Measurements from ENCODE around the gene PPFIA4.

Gene PPFIA4

GRCh38 chr1:203091199-203091477, 64.8 kb downstream of the PPFIA4 start:
- Histone ChIP-seq H2BK120ac (ENCODE audit: low read depth, low read length) (no peak overlapping the region), H3K27me3 (ENCODE audit: control insufficient read depth in 3 of 3, insufficient read depth in 3 of 3, low read depth in 1 of 3, low read length in 3 of 3) (peaks cover 0 to 6% (median 0%) of the 10 kb centered on the region in 3 experiments), H2BK15ac (ENCODE audit: low read length) (no peak overlapping the region), H3K27ac (replicated peaks; ENCODE audit: low read length) (no peak overlapping the region), H3K9ac (ENCODE audit: low read depth, low read length, poor library complexity) (no peak overlapping the region), H3K23ac (ENCODE audit: low read depth, low read length, poor library complexity) (no peak overlapping the region), H4K8ac (ENCODE audit: low read depth, low read length) (no peak overlapping the region), H3K4ac (ENCODE audit: low read length) (no peak overlapping the region), H2BK5ac (ENCODE audit: low read length) (peak overlapping the region; percentile 30), H2BK12ac (ENCODE audit: low read length) (no peak overlapping the region), H3K4me1 (ENCODE audit: control insufficient read depth in 2 of 2, insufficient read depth in 1 of 2, low read depth in 1 of 2, low read length in 2 of 2) (peaks cover 0 to 4% of the 10 kb centered on the region in 2 donors), H4K91ac (ENCODE audit: low read depth, low read length, poor library complexity) (no peak overlapping the region), H2AK5ac (ENCODE audit: low read depth, low read length) (no peak overlapping the region), H3K9me3 (replicated peaks in 1 of 2; ENCODE audit: control insufficient read depth in 2 of 2, insufficient read depth in 1 of 2, low read depth in 1 of 2, low read length in 2 of 2) (peaks cover 0 to 12% of the 10 kb centered on the region in 2 donors), H3K79me1 (ENCODE audit: low read depth, low read length) (no peaks in the 10 kb centered on the region), H3K4me3 (ENCODE audit: low read length in 2 of 2) (no peak overlapping the region), H3K18ac (ENCODE audit: low read length) (no peak overlapping the region), H3K36me3 (replicated peaks in 1 of 2; ENCODE audit: control insufficient read depth in 2 of 2, insufficient read depth in 2 of 2, low read length in 2 of 2) (no peaks in the 10 kb centered on the region), H2AFZ (ENCODE audit: low read length) (no peak overlapping the region), H3K14ac (ENCODE audit: low read length) (no peak overlapping the region), H3K4me2 (ENCODE audit: insufficient read depth, low read length, poor library complexity, severe bottlenecking) (no peak overlapping the region)
- WGBS, 2 donors (ENCODE audit: extremely low coverage in 2 of 2, insufficient read length in 2 of 2, insufficient replicate concordance in 1 of 2), result no CpG with 5 or more reads among the region's 4 CpGs
- no peak for DNase-seq (ENCODE audit: low spot score)

- H2BK5ac ChIP-seq (ENCODE audit: low read length), result no peak overlapping the region
- H3K27ac ChIP-seq (replicated peaks; ENCODE audit: low read length), result no peak overlapping the region
Observed at GRCh38 chr1:203091761-203092330, 65.6 kb downstream of the PPFIA4 start.

GRCh38 chr1:203093754-203094410, 67.6 kb downstream of the PPFIA4 start:
- no peak overlapping the region for H3K4ac ChIP-seq (ENCODE audit: low read length)
- no peak overlapping the region for H2AFZ ChIP-seq (ENCODE audit: low read length)
- no peaks in the 10 kb centered on the region for H3K36me3 ChIP-seq (replicated peaks in 1 of 2; ENCODE audit: control insufficient read depth in 2 of 2, insufficient read depth in 2 of 2, low read length in 2 of 2)
- no peak overlapping the region for H3K14ac ChIP-seq (ENCODE audit: low read length)
- no peak for DNase-seq (ENCODE audit: low spot score)
- H4K8ac ChIP-seq (ENCODE audit: low read depth, low read length), result no peak overlapping the region
- H2BK120ac ChIP-seq (ENCODE audit: low read depth, low read length), result no peak overlapping the region
- no peak overlapping the region for H3K18ac ChIP-seq (ENCODE audit: low read length)
- H3K4me1 ChIP-seq (ENCODE audit: control insufficient read depth in 2 of 2, insufficient read depth in 1 of 2, low read depth in 1 of 2, low read length in 2 of 2), result peaks cover 0 to 2% of the 10 kb centered on the region in 2 donors
- H3K9me3 ChIP-seq (replicated peaks in 1 of 2; ENCODE audit: control insufficient read depth in 2 of 2, insufficient read depth in 1 of 2, low read depth in 1 of 2, low read length in 2 of 2), result peaks cover 4 to 12% of the 10 kb centered on the region in 2 donors
- no peak overlapping the region for H2BK15ac ChIP-seq (ENCODE audit: low read length)
- WGBS, 2 donors (ENCODE audit: extremely low coverage in 2 of 2, insufficient read length in 2 of 2, insufficient replicate concordance in 1 of 2), result no CpG with 5 or more reads among the region's 1 CpG
- H2BK12ac ChIP-seq (ENCODE audit: low read length), result no peak overlapping the region
- H4K91ac ChIP-seq (ENCODE audit: low read depth, low read length, poor library complexity), result no peak overlapping the region
- no peak overlapping the region for H2BK5ac ChIP-seq (ENCODE audit: low read length)
- no peak overlapping the region for H3K4me3 ChIP-seq (ENCODE audit: low read length in 2 of 2)
- H3K4me2 ChIP-seq (ENCODE audit: insufficient read depth, low read length, poor library complexity, severe bottlenecking), result no peak overlapping the region
- peaks cover 0 to 6% (median 0%) of the 10 kb centered on the region in 3 experiments for H3K27me3 ChIP-seq (ENCODE audit: control insufficient read depth in 3 of 3, insufficient read depth in 3 of 3, low read depth in 1 of 3, low read length in 3 of 3)
- H3K9ac ChIP-seq (ENCODE audit: low read depth, low read length, poor library complexity), result no peak overlapping the region
- H3K79me1 ChIP-seq (ENCODE audit: low read depth, low read length), result no peaks in the 10 kb centered on the region
- H3K27ac ChIP-seq (replicated peaks; ENCODE audit: low read length), result no peak overlapping the region
- no peak overlapping the region for H2AK5ac ChIP-seq (ENCODE audit: low read depth, low read length)
- no peak overlapping the region for H3K23ac ChIP-seq (ENCODE audit: low read depth, low read length, poor library complexity)

More at GRCh38 chr1:203091761-203092330, 65.6 kb downstream of the PPFIA4 start:
- Histone ChIP-seq H3K4ac (ENCODE audit: low read length) (no peak overlapping the region), H4K8ac (ENCODE audit: low read depth, low read length) (no peak overlapping the region), H2AK5ac (ENCODE audit: low read depth, low read length) (no peak overlapping the region), H2BK15ac (ENCODE audit: low read length) (no peak overlapping the region), H4K91ac (ENCODE audit: low read depth, low read length, poor library complexity) (no peak overlapping the region), H2BK120ac (ENCODE audit: low read depth, low read length) (no peak overlapping the region), H3K4me3 (ENCODE audit: low read length in 2 of 2) (no peak overlapping the region), H3K4me2 (ENCODE audit: insufficient read depth, low read length, poor library complexity, severe bottlenecking) (no peak overlapping the region), H2AFZ (ENCODE audit: low read length) (no peak overlapping the region), H3K14ac (ENCODE audit: low read length) (no peak overlapping the region), H3K4me1 (ENCODE audit: control insufficient read depth in 2 of 2, insufficient read depth in 1 of 2, low read depth in 1 of 2, low read length in 2 of 2) (peaks cover 0 to 4% of the 10 kb centered on the region in 2 donors), H3K27me3 (ENCODE audit: control insufficient read depth in 3 of 3, insufficient read depth in 3 of 3, low read depth in 1 of 3, low read length in 3 of 3) (peaks cover 0 to 6% (median 0%) of the 10 kb centered on the region in 3 experiments), H2BK12ac (ENCODE audit: low read length) (no peak overlapping the region), H3K36me3 (replicated peaks in 1 of 2; ENCODE audit: control insufficient read depth in 2 of 2, insufficient read depth in 2 of 2, low read length in 2 of 2) (no peaks in the 10 kb centered on the region), H3K23ac (ENCODE audit: low read depth, low read length, poor library complexity) (no peak overlapping the region), H3K18ac (ENCODE audit: low read length) (no peak overlapping the region), H3K79me1 (ENCODE audit: low read depth, low read length) (no peaks in the 10 kb centered on the region), H3K9ac (ENCODE audit: low read depth, low read length, poor library complexity) (no peak overlapping the region), H3K9me3 (replicated peaks in 1 of 2; ENCODE audit: control insufficient read depth in 2 of 2, insufficient read depth in 1 of 2, low read depth in 1 of 2, low read length in 2 of 2) (peaks cover 2 to 12% of the 10 kb centered on the region in 2 donors)
- DNase-seq (ENCODE audit: low spot score), result no peak
- WGBS, 2 donors (ENCODE audit: extremely low coverage in 2 of 2, insufficient read length in 2 of 2, insufficient replicate concordance in 1 of 2), result no CpG with 5 or more reads among the region's 6 CpGs

GRCh38 chr1:203095061-203095690, 68.9 kb downstream of the PPFIA4 start:
- no peak overlapping the region for H3K4ac ChIP-seq (ENCODE audit: low read length)
- H2BK12ac ChIP-seq (ENCODE audit: low read length), result no peak overlapping the region
- no CpG with 5 or more reads among the region's 1 CpG for WGBS, 2 donors (ENCODE audit: extremely low coverage in 2 of 2, insufficient read length in 2 of 2, insufficient replicate concordance in 1 of 2)
- no peak for DNase-seq (ENCODE audit: low spot score)
- H2BK15ac ChIP-seq (ENCODE audit: low read length), result no peak overlapping the region
- no peaks in the 10 kb centered on the region for H3K27me3 ChIP-seq (ENCODE audit: control insufficient read depth in 3 of 3, insufficient read depth in 3 of 3, low read depth in 1 of 3, low read length in 3 of 3)
- H3K4me1 ChIP-seq (ENCODE audit: control insufficient read depth in 2 of 2, insufficient read depth in 1 of 2, low read depth in 1 of 2, low read length in 2 of 2), result no peaks in the 10 kb centered on the region
- no peak overlapping the region for H3K4me3 ChIP-seq (ENCODE audit: low read length in 2 of 2)
- no peak overlapping the region for H3K18ac ChIP-seq (ENCODE audit: low read length)
- no peak overlapping the region for H3K27ac ChIP-seq (replicated peaks; ENCODE audit: low read length)
- no peak overlapping the region for H4K8ac ChIP-seq (ENCODE audit: low read depth, low read length)
- no peak overlapping the region for H3K4me2 ChIP-seq (ENCODE audit: insufficient read depth, low read length, poor library complexity, severe bottlenecking)
- H3K79me1 ChIP-seq (ENCODE audit: low read depth, low read length), result no peaks in the 10 kb centered on the region
- H4K91ac ChIP-seq (ENCODE audit: low read depth, low read length, poor library complexity), result no peak overlapping the region
- no peak overlapping the region for H2AK5ac ChIP-seq (ENCODE audit: low read depth, low read length)
- H3K36me3 ChIP-seq (replicated peaks in 1 of 2; ENCODE audit: control insufficient read depth in 2 of 2, insufficient read depth in 2 of 2, low read length in 2 of 2), result no peaks in the 10 kb centered on the region
- no peak overlapping the region for H2BK5ac ChIP-seq (ENCODE audit: low read length)
- H2AFZ ChIP-seq (ENCODE audit: low read length), result no peak overlapping the region
- H3K14ac ChIP-seq (ENCODE audit: low read length), result no peak overlapping the region
- no peak overlapping the region for H2BK120ac ChIP-seq (ENCODE audit: low read depth, low read length)
- H3K9me3 ChIP-seq (replicated peaks in 1 of 2; ENCODE audit: control insufficient read depth in 2 of 2, insufficient read depth in 1 of 2, low read depth in 1 of 2, low read length in 2 of 2), result peaks cover 4 to 12% of the 10 kb centered on the region in 2 donors
- H3K9ac ChIP-seq (ENCODE audit: low read depth, low read length, poor library complexity), result no peak overlapping the region
- H3K23ac ChIP-seq (ENCODE audit: low read depth, low read length, poor library complexity), result no peak overlapping the region

All from neuronal stem cell (in vitro differentiated cells).